Lower lobe of right lung (tissue), 2 donors: ENCODE measurements around the gene CDH22. TPM values are rescaled to one million over a fixed set of nuclear protein-coding genes. Genes with fewer than 3 reads are reported as not detected.

Experiments used
- ATAC-seq, 2 donors: fragments of 200-7000 bp; cut with Tn5 transposase; one replicate each; pipeline ENCODE4 v1.9.1; 2020 to 2022; ENCODE audit warnings: mild to moderate bottlenecking in 2 of 2, moderate library complexity in 2 of 2
- DNase-seq: peaks from one replicate; pipeline ENCODE4 v3.0.0-alpha.2; 2020
- H3K27ac ChIP-seq: fragments of 200-600 bp; one replicate; pipeline ENCODE4 v1.8.0; 2022
- H3K27me3 ChIP-seq: fragments of 200-600 bp; one replicate; pipeline ENCODE4 v1.8.0; 2022; ENCODE audit warnings: low read depth
- H3K36me3 ChIP-seq: fragments of 200-600 bp; one replicate; pipeline ENCODE4 v1.8.0; 2022; ENCODE audit warnings: mild to moderate bottlenecking
- H3K4me1 ChIP-seq: fragments of 200-600 bp; one replicate; pipeline ENCODE4 v1.8.0; 2022
- H3K4me3 ChIP-seq: fragments of 200-600 bp; one replicate; pipeline ENCODE4 v1.8.0; 2022; ENCODE audit warnings: mild to moderate bottlenecking
- H3K9me3 ChIP-seq: fragments of 200-600 bp; one replicate; pipeline ENCODE4 v1.8.0; 2022
- CTCF ChIP-seq: fragments of 200-600 bp; IDR thresholded peaks from one replicate; pipeline ENCODE4 v1.8.0; 2022; ENCODE audit warnings: antibody characterized with exemption, mild to moderate bottlenecking
- intact Hi-C: fragments of 100-400 bp; cut with DNase I; formaldehyde crosslinking; loops from one replicate; pipeline ENCODE4 v1.11.0; 2022
- total RNA-seq: library from RNA; stranded (reverse); fragmentation: NEBNext Ultra II Directional; extraction: Animal tissue kit (Norgen Biotek cat#: 25700); gene quantifications from one replicate; pipeline ENCODE4 v1.2.1, GENCODE V29; 2021
- donor health status: DM: no; HTN: yes; CAD: no; lungs with severe emphysema.

CDH22 gene
- total RNA-seq, 1 donor from 2014 or later = 0.35 TPM

DNA sequence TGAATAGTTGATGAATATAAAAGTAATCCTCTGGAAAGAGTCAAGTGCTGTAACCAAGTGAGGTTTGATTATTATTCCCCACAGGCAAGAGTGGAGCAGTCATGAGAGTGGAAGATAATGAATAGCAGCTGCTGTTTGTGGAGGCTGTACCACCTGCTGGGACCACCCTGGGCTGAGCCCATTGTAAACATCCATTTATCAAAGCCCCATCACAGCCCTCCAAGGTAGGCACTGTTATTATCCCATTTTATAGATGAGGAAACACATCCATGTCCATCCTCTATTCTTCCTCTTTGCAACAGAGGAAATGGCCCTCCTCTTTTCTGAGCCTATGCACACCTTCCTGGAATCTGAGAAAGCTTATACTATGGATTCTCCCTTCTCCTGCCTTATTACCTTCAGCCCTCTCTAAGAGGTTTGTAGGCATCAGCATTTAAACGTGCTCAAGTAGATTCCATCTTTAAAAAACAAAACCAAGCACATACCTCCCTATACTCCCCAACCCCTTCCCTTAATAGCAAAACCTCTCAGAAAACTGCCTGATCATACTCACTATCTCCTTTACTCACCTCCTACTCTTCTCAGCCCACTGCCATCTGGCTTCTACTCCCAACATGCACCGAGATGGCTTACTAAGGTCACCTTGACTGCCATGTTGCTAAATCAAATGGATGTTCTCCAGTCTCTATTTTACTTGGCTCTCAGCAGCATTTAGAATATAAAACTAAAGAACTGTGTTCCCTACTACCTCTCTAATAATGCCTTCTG lies 37.1 kb downstream of the CDH22 start:
- H3K4me1 ChIP-seq = no peaks in the 10 kb centered on the region
- intact Hi-C loops = no loop called here
- H3K27ac ChIP-seq = no peak overlapping the region
- H3K36me3 ChIP-seq = no peaks in the 10 kb centered on the region
- TF ChIP-seq CTCF = no peak
- no peaks in the 10 kb centered on the region for H3K9me3 ChIP-seq
- no peak overlapping the region for H3K4me3 ChIP-seq
- DNase-seq (no peak), ATAC-seq (no peak)
- H3K27me3 ChIP-seq = peaks cover 40% of the 10 kb centered on the region

- Histone ChIP-seq H3K27ac (no peak overlapping the region), H3K9me3 (no peaks in the 10 kb centered on the region), H3K27me3 (peaks cover 47% of the 10 kb centered on the region), H3K4me3 (no peak overlapping the region), H3K36me3 (no peaks in the 10 kb centered on the region), H3K4me1 (no peaks in the 10 kb centered on the region)
- no peak for TF ChIP-seq CTCF
- ATAC-seq (no peak), DNase-seq (no peak)
- intact Hi-C loops = no loop called here
These were observed 38.9 kb downstream of the CDH22 start for GRCh38 chr20:46269372-46269771.

DNA sequence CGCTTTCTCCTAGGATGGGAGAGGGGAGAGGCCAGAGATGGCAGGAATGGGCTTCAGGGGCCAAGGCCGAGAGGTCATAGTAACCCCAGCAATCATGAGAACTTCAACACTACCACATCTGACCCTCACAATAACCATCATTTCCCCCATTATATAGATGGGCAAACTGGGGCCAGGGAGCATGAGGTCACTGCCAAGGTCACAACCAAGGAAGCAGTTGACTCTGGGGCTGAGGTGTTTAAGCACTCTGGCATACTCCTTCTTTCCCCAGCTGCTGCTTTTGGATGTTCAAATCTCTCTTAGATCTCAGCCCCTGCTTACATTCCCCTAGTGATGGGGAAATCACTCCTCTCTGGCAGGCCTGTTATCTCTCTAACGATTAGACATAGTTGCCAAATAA lies 39.6 kb downstream of the CDH22 start:
- no peak overlapping the region for H3K27ac ChIP-seq
- no peak for TF ChIP-seq CTCF
- H3K4me1 ChIP-seq = no peaks in the 10 kb centered on the region
- intact Hi-C loops = no loop called here
- no peaks in the 10 kb centered on the region for H3K36me3 ChIP-seq
- DNase-seq (no peak), ATAC-seq (no peak)
- H3K27me3 ChIP-seq = peaks cover 47% of the 10 kb centered on the region
- no peaks in the 10 kb centered on the region for H3K9me3 ChIP-seq
- H3K4me3 ChIP-seq = no peak overlapping the region

GRCh38 chr20:46268131-46268614 lies 40.1 kb downstream of the CDH22 start:
- Histone ChIP-seq H3K9me3 (no peaks in the 10 kb centered on the region), H3K27ac (no peak overlapping the region), H3K27me3 (peaks cover 47% of the 10 kb centered on the region), H3K36me3 (no peaks in the 10 kb centered on the region), H3K4me3 (no peak overlapping the region), H3K4me1 (no peaks in the 10 kb centered on the region)
- no peak for TF ChIP-seq CTCF
- intact Hi-C loops = no loop called here
- DNase-seq (no peak), ATAC-seq (no peak)

GRCh38 chr20:46267108-46268105 lies 40.9 kb downstream of the CDH22 start:
- ATAC-seq (no peak), DNase-seq (no peak)
- Histone ChIP-seq H3K4me3 (no peak overlapping the region), H3K27ac (no peak overlapping the region), H3K4me1 (no peaks in the 10 kb centered on the region), H3K9me3 (no peaks in the 10 kb centered on the region), H3K36me3 (no peaks in the 10 kb centered on the region), H3K27me3 (peaks cover 52% of the 10 kb centered on the region)
- intact Hi-C loops = no loop called here
- TF ChIP-seq CTCF = no peak
